CD14-positive monocyte (primary cell): ENCODE measurements around the gene SNX25. TPM values are rescaled to one million over a fixed set of nuclear protein-coding genes. Genes with fewer than 3 reads are reported as not detected.
"Not testable (repeated sequence)": the region's sequence is repeated elsewhere in the genome, so short reads cannot be mapped to it uniquely, and the experiment has no call there.

Experiments used
- DNase-seq, 3 donors: peaks; one replicate each; pipeline ENCODE4 v3.0.0-alpha.2; 2011 to 2022
- H2AFZ ChIP-seq: 2 replicates; pipeline ENCODE4 v1.6.0; 2012; ENCODE audit warnings: mild to moderate bottlenecking, low read depth, low read length, inconsistent platforms; ENCODE audit not compliant: insufficient read depth, poor library complexity, severe bottlenecking
- H3K27ac ChIP-seq, 2 donors: 1 replicate in 1 of 2; 2 replicates in 1 of 2; pipeline ENCODE4 v1.5.1; 2012 to 2013; ENCODE audit warnings: low read length in 2 of 2, control low read depth in 1 of 2, inconsistent platforms in 1 of 2, low read depth in 1 of 2, mild to moderate bottlenecking in 1 of 2
- H3K27me3 ChIP-seq, 2 donors: one replicate each; pipeline versions ENCODE4 v1.6.0 to v1.6.1; 2011 to 2013; ENCODE audit warnings: low read length in 2 of 2; ENCODE audit not compliant: control insufficient read depth in 2 of 2, insufficient read depth in 2 of 2
- H3K36me3 ChIP-seq, 2 donors: replicated peaks in 1 of 2; 1 replicate in 1 of 2; 2 replicates in 1 of 2; pipeline versions ENCODE4 v1.5.1 to v1.6.1; 2012 to 2013; ENCODE audit warnings: low read length in 2 of 2, control low read depth in 1 of 2, inconsistent platforms in 1 of 2, mild to moderate bottlenecking in 1 of 2; ENCODE audit not compliant: insufficient read depth in 2 of 2, control insufficient read depth in 1 of 2
- H3K4me1 ChIP-seq, 2 donors: 1 replicate in 1 of 2; 2 replicates in 1 of 2; pipeline versions ENCODE4 v1.5.1 to v1.6.1; 2012 to 2013; ENCODE audit warnings: low read length in 2 of 2, control low read depth in 1 of 2, inconsistent platforms in 1 of 2, mild to moderate bottlenecking in 1 of 2, moderate library complexity in 1 of 2; ENCODE audit not compliant: insufficient read depth in 2 of 2, control insufficient read depth in 1 of 2
- H3K4me2 ChIP-seq: replicated peaks from 2 replicates; pipeline ENCODE3; 2012; ENCODE audit warnings: low read length, moderate library complexity, mild to moderate bottlenecking; ENCODE audit not compliant: poor library complexity, severe bottlenecking; ENCODE audit errors: extremely low read depth
- H3K4me3 ChIP-seq, 3 experiments: fragments of 200-600 bp in 1 of 3; sonication (generic) in 1 of 3; replicated peaks in 1 of 3; 1 replicate in 2 of 3; 2 replicates in 1 of 3; pipeline ENCODE4 v1.5.1; 2011 to 2013; ENCODE audit warnings: low read length in 3 of 3, mild to moderate bottlenecking in 3 of 3, control low read depth in 2 of 3, low read depth in 2 of 3, inconsistent platforms in 1 of 3, moderate library complexity in 1 of 3
- H3K79me2 ChIP-seq: 2 replicates; pipeline ENCODE4 v1.6.0; 2012; ENCODE audit warnings: mild to moderate bottlenecking, control low read depth, inconsistent platforms, low read length, moderate library complexity; ENCODE audit not compliant: insufficient read depth
- H3K9ac ChIP-seq: 2 replicates; pipeline ENCODE4 v1.6.0; 2017; ENCODE audit warnings: low read length, mild to moderate bottlenecking; ENCODE audit not compliant: insufficient read depth, poor library complexity, severe bottlenecking
- H3K9me3 ChIP-seq, 2 donors: replicated peaks in 1 of 2; 1 replicate in 1 of 2; 2 replicates in 1 of 2; pipeline versions ENCODE4 v1.5.1 to v1.6.1; 2012 to 2013; ENCODE audit warnings: low read length in 2 of 2, control low read depth in 1 of 2; ENCODE audit not compliant: control insufficient read depth in 1 of 2, insufficient read depth in 1 of 2
- H4K20me1 ChIP-seq: 2 replicates; pipeline ENCODE4 v1.6.0; 2012; ENCODE audit warnings: mild to moderate bottlenecking, low read length, control low read depth, moderate library complexity; ENCODE audit not compliant: insufficient read depth
- H3K27ac Mint-ChIP-seq, 7 donors: one replicate each; pipeline ENCODE4 v1.8.0; 2020; ENCODE audit warnings: mild to moderate bottlenecking in 7 of 7, mixed read lengths in 7 of 7, moderate library complexity in 6 of 7, inconsistent platforms in 2 of 7
- H3K27me3 Mint-ChIP-seq, 3 donors: one replicate each; pipeline ENCODE4 v1.8.0; 2021 to 2022; ENCODE audit warnings: low read depth in 3 of 3, mild to moderate bottlenecking in 3 of 3, mixed read lengths in 3 of 3, moderate library complexity in 3 of 3, inconsistent platforms in 1 of 3
- H3K36me3 Mint-ChIP-seq, 2 donors: one replicate each; pipeline ENCODE4 v1.8.0; 2020; ENCODE audit warnings: mixed read lengths in 2 of 2, inconsistent platforms in 1 of 2, mild to moderate bottlenecking in 1 of 2
- H3K4me1 Mint-ChIP-seq: one replicate; pipeline ENCODE4 v1.8.0; 2020; ENCODE audit warnings: mild to moderate bottlenecking, mixed read lengths
- H3K4me3 Mint-ChIP-seq, 2 donors: one replicate each; pipeline ENCODE4 v1.8.0; 2020; ENCODE audit warnings: mild to moderate bottlenecking in 2 of 2, mixed read lengths in 2 of 2, moderate library complexity in 1 of 2
- H3K9me3 Mint-ChIP-seq, 7 donors: one replicate each; pipeline ENCODE4 v1.8.0; 2020 to 2022; ENCODE audit warnings: mixed read lengths in 7 of 7, mild to moderate bottlenecking in 6 of 7, moderate library complexity in 6 of 7, inconsistent platforms in 2 of 7
- CTCF ChIP-seq: fragments of 200-600 bp; IDR thresholded peaks from one replicate; pipeline ENCODE4 v1.8.0; 2022; ENCODE audit warnings: antibody characterized with exemption, mild to moderate bottlenecking
- WGBS: methylation state at CpG from one replicate; pipeline ENCODE4 v1.1.5; 2013; ENCODE audit warnings: missing lambda C conversion rate; ENCODE audit not compliant: insufficient coverage; 5-methylcytosine and 5-hydroxymethylcytosine counted together
- intact Hi-C, 2 donors: fragments of 100-400 bp; cut with micrococcal nuclease; formaldehyde crosslinking; loops; one replicate each; pipeline versions ENCODE4 v1.15.0 to v1.15.1; 2023
- polyA plus RNA-seq, 3 donors: library from polyadenylated mRNA; depleted of rRNA in 1 of 3; unstranded in 2 of 3; stranded (reverse) in 1 of 3; fragments of 300-500 nt in 2 of 3; fragments of >200 nt in 1 of 3; fragmentation: Illumina TruSeq in 2 of 3; gene quantifications; 1 replicate in 2 of 3; 2 replicates in 1 of 3; pipeline ENCODE4 v1.2.3, GENCODE V29; 2012 to 2021

Gene SNX25
- polyA plus RNA-seq, 3 donors: 0.31 to 0.40 (median 0.36) TPM

GRCh38 chr4:185312699-185313098 lies 103.3 kb downstream of the SNX25 start:
- Histone ChIP-seq H3K36me3 (no peaks in the 10 kb centered on the region), H4K20me1 (no peaks in the 10 kb centered on the region), H3K27me3 (no peaks in the 10 kb centered on the region), H3K4me2 (no peak overlapping the region), H3K27ac (no peak overlapping the region), H3K4me1 (no peaks in the 10 kb centered on the region), H2AFZ (no peak overlapping the region), H3K4me3 (no peak overlapping the region), H3K9ac (no peak overlapping the region), H3K9me3 (no peaks in the 10 kb centered on the region), H3K79me2 (no peaks in the 10 kb centered on the region)
- Mint-ChIP-seq H3K9me3 (peaks cover 0 to 12% (median 0%) of the 10 kb centered on the region in 7 donors), H3K27me3 (peaks cover 0 to 5% (median 3%) of the 10 kb centered on the region in 3 donors), H3K4me1 (peaks cover 2% of the 10 kb centered on the region), H3K4me3 (no peak overlapping the region), H3K27ac (no peak overlapping the region), H3K36me3 (no peaks in the 10 kb centered on the region)
- no CpG with 5 or more reads among the region's 5 CpGs for WGBS
- no peak for DNase-seq
- no peak for TF ChIP-seq CTCF
- intact Hi-C loops: no loop called here

GRCh38 chr4:185317462-185317861 lies 108.1 kb downstream of the SNX25 start:
- intact Hi-C loops, H3K27me3 Mint-ChIP-seq, H3K4me1 ChIP-seq, H3K36me3 Mint-ChIP-seq, H3K4me3 ChIP-seq, H3K27me3 ChIP-seq, H3K9me3 ChIP-seq, H3K27ac ChIP-seq, H3K4me3 Mint-ChIP-seq, H4K20me1 ChIP-seq, DNase-seq, H3K4me1 Mint-ChIP-seq, H3K36me3 ChIP-seq, H2AFZ ChIP-seq, H3K4me2 ChIP-seq, H3K27ac Mint-ChIP-seq, H3K9ac ChIP-seq, H3K79me2 ChIP-seq: not testable (repeated sequence)
- WGBS: no CpG with 5 or more reads among the region's 3 CpGs
- H3K9me3 Mint-ChIP-seq: peaks cover 0 to 12% (median 2%) of the 10 kb centered on the region in 7 donors
